IMR-90 (cell line): ENCODE data around the gene LYRM4.

ENCODE experiments used
- CTCF ChIP-seq: conservative IDR thresholded peaks from 2 replicates; pipeline ENCODE4 v1.5.1; 2012; ENCODE audit warnings: mild to moderate bottlenecking, low read depth, low read length, improper control_type of control experiment
- MAZ ChIP-seq: IDR thresholded peaks from 2 replicates; pipeline ENCODE4 v1.6.1; 2012; ENCODE audit warnings: low read depth, mild to moderate bottlenecking, low read length, improper control_type of control experiment, moderate library complexity, borderline replicate concordance
- MXI1 ChIP-seq: IDR thresholded peaks from 2 replicates; pipeline ENCODE4 v1.6.1; 2012; ENCODE audit warnings: low read depth, mild to moderate bottlenecking, low read length, moderate library complexity, borderline replicate concordance
- POLR2A ChIP-seq: IDR thresholded peaks from 2 replicates; pipeline ENCODE4 v1.6.1; 2012; ENCODE audit warnings: mild to moderate bottlenecking, low read depth, low read length
- RAD21 ChIP-seq: IDR thresholded peaks from 2 replicates; pipeline ENCODE4 v1.6.1; 2012; ENCODE audit warnings: low read length, improper control_type of control experiment
- RCOR1 ChIP-seq: IDR thresholded peaks from 2 replicates; pipeline ENCODE4 v1.6.1; 2012; ENCODE audit warnings: mild to moderate bottlenecking, low read length, improper control_type of control experiment; ENCODE audit not compliant: insufficient replicate concordance
- RFX5 ChIP-seq: IDR thresholded peaks from 2 replicates; pipeline ENCODE4 v1.8.0; 2012; ENCODE audit warnings: low read depth, mild to moderate bottlenecking, low read length, moderate library complexity
- SMC3 ChIP-seq: fragments of 150-350 bp; IDR thresholded peaks from 2 replicates; pipeline ENCODE4 v1.6.1; 2016; ENCODE audit warnings: low read depth, mild to moderate bottlenecking, antibody characterized with exemption, low read length, moderate library complexity
- USF2 ChIP-seq: fragments of 150-350 bp; IDR thresholded peaks from 2 replicates; pipeline ENCODE4 v1.6.1; 2017; ENCODE audit warnings: mild to moderate bottlenecking, antibody characterized with exemption, low read length, low read depth

- no peak for TF ChIP-seq CTCF
- no peak for TF ChIP-seq POLR2A
- TF ChIP-seq RAD21: no peak
- TF ChIP-seq SMC3: no peak
- TF ChIP-seq RCOR1: no peak
- TF ChIP-seq USF2: no peak
- no peak for TF ChIP-seq MXI1
- TF ChIP-seq MAZ: no peak
- TF ChIP-seq RFX5: no peak
These were observed 88.6 kb downstream of the LYRM4 start for GRCh38 chr6:5172041-5172653.
